HG02623 (cell line): Measurements from ENCODE around the gene CBLC.

Experiments
- ATAC-seq: cut with Tn5 transposase; IDR thresholded peaks from one replicate; pipeline ENCODE4 v1.9.1; 2021; ENCODE audit warnings: moderate library complexity; ENCODE audit not compliant: unreplicated experiment

CBLC gene

GRCh38 chr19:44799627-44800346 lies 22.1 kb downstream of the CBLC start:
- no peak for ATAC-seq

- no peak for ATAC-seq
These were observed 22.8 kb downstream of the CBLC start for GRCh38 chr19:44800461-44800860.

GRCh38 chr19:44803442-44804428 lies 26.0 kb downstream of the CBLC start:
- ATAC-seq = no peak

- ATAC-seq = no peak
These were observed 28.6 kb downstream of the CBLC start for GRCh38 chr19:44806291-44806690.

GRCh38 chr19:44807162-44807561 lies 29.5 kb downstream of the CBLC start:
- ATAC-seq = no peak

GRCh38 chr19:44807652-44808462 lies 30.2 kb downstream of the CBLC start:
- no peak for ATAC-seq

GRCh38 chr19:44808463-44809371 lies 31.0 kb downstream of the CBLC start, which contains the start of gene BCAM:
TSS of gene BCAM (plus strand) at chr19:44809103. CDS start at chr19:44809125, 22 bp downstream.
- no peak for ATAC-seq

GRCh38 chr19:44809577-44810233 lies 32.0 kb downstream of the CBLC start:
- no peak for ATAC-seq

- no peak for ATAC-seq
These were observed 32.8 kb downstream of the CBLC start for GRCh38 chr19:44810234-44811121.

- ATAC-seq = no peak
These were observed 33.4 kb downstream of the CBLC start for GRCh38 chr19:44811122-44811419.

GRCh38 chr19:44812142-44812718 lies 34.5 kb downstream of the CBLC start:
- no peak for ATAC-seq

GRCh38 chr19:44813070-44813840 lies 35.6 kb downstream of the CBLC start:
- no peak for ATAC-seq

GRCh38 chr19:44813841-44814470 lies 36.3 kb downstream of the CBLC start:
- no peak for ATAC-seq

- ATAC-seq = no peak
These were observed 36.8 kb downstream of the CBLC start for GRCh38 chr19:44814517-44814916.

GRCh38 chr19:44816301-44816700 lies 38.6 kb downstream of the CBLC start:
- ATAC-seq = no peak

- no peak for ATAC-seq
These were observed 40.2 kb downstream of the CBLC start for GRCh38 chr19:44817725-44818465.
